ENCODE measurements around the gene RHPN2.

DNA sequence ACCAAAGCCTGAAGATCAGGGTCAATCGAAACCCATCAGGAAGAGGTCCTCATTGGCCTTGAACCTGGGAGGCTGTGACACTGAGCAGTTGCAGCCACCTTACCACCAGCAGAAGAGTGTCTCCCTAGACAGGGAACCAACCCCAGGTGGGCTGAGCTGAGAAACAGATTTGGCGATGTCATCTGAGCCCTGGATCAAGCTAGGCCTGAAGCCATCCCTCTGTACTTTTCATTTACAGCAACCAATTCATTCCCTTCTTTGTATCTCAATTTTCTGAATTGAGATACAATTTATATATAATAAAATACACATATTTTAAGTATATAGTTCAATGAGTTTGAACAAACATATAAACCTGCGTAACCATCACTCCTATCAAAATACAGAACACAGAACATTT, 14.6 kb downstream of the RHPN2 start:
- TF ChIP-seq POLR2AphosphoS2 (conservative IDR thresholded peaks at IDR 0.05; ENCODE audit: low read length) (no peak; the same call in 1 of the 2 replicates), PHF8 (IDR thresholded peaks at IDR 0.05; ENCODE audit: borderline replicate concordance, low read depth) (no peak), CEBPB (IDR thresholded peaks at IDR 0.05) (no peak)
